HG03139 (cell line): ENCODE measurements around the gene RIOK3.

Experiments
- ATAC-seq: cut with Tn5 transposase; IDR thresholded peaks from one replicate; pipeline ENCODE4 v1.9.1; 2021; ENCODE audit not compliant: unreplicated experiment

RIOK3 gene

DNA sequence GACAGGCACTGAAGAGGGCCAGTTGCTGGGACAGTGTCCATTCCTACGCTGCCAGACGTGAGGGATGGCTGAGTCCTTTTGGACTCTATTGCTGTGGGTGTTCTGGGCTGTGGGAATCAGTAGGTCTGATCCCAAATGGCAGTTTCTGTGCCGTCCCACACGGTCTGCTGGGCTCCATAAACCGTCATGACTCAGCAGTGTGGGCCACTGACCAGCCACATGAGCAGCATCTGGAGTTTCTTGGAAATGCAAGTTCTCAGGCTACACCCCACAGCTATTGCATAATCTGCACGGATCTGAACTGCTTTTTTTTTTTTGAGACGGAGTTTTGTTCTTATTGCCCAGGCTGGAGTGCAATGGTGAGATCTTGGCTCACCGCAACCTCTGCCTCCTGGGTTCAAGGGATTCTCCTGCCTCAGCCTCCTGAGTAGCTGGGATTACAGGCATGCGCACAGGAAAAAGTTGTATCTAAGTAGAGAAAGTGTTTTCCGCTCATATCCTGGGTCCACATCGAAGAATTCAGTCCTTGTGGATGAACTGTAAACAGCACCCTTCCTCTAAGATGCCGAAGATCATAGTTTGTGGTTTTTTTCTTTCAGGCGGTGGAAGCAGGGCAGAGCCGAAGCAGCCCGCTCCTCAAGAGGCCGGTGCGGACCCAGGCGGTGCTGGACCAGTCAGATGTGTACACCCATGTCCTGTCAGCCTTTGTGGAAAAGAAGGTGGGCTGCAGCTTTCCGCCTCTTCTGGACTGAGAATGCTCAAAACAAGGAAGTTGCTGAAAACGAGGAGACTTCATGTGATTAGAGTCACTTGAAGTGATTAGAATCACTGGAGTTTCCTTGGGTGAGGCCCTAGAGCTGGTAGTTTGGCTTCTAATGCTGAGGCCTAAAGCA lies 75.7 kb downstream of the RIOK3 start:
- no peak for ATAC-seq

DNA sequence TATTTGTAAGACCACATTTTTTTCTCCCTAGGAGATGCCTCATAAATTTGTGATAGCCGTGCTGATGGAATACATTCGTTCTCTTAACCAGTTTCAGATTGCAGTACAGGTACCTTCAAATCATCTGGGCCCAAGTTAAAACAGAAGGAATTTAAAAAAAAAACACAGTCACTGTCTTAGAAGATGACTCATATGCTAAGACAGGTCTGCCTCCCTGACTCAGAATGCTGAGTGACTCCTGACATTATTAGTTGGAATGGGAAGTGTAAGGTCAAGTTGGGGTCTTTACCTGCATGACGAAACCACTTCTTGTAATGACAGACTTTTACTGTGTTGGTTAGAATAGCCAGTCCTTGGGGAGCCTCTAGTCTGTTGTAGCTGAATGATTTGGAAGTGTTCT lies 76.5 kb downstream of the RIOK3 start:
- ATAC-seq = no peak

DNA sequence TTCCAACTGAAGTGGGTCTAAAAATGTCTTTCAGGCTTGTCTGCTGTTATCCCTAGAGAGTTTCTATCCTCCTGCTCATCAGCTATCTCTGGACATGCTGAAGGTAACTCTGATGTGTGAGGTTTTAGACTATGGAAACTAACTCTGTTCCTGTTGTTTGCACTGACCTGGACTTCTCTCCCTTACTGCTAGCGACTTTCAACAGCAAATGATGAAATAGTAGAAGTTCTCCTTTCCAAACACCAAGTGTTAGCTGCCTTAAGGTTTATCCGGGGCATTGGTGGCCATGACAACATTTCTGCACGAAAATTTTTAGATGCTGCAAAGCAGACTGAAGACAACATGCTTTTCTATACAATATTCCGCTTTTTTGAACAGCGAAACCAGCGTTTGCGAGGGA lies 77.1 kb downstream of the RIOK3 start:
- ATAC-seq = no peak

DNA sequence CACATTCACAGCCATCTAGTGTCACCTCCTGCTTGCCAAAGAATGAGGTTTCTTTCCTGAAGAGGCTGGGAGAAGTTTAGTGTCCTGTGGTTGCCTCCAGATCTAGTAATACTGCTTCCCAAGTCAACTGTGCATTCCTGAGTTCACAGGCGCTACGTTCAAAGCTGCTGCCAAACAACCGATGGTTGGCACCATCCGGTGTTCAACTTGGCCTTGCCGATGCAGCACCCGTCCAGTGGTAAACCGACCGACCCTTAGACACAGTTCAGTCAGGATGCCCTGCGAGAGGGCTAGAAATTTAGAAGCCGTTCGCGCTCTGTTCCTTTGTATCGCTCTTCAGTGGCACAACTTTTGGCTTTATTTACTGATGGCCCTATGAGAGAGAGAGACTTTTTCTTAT lies 78.8 kb downstream of the RIOK3 start:
- ATAC-seq = no peak
